ENCODE results near the gene ANKMY1.

ANKMY1 gene

GRCh38 chr2:240443891-240444301 lies 113.9 kb downstream of the ANKMY1 start (continued):
- TF ChIP-seq POU6F1 (CRISPR knock-in tag; IDR thresholded peaks at IDR 0.05; ENCODE audit: borderline replicate concordance, low read depth) (no peak), CSRNP3 (CRISPR knock-in tag; IDR thresholded peaks at IDR 0.05) (no peak), ZFP30 (CRISPR knock-in tag; IDR thresholded peaks at IDR 0.05) (no peak), OSR1 (CRISPR knock-in tag; IDR thresholded peaks at IDR 0.05) (no peak), BACH2 (CRISPR knock-in tag; IDR thresholded peaks at IDR 0.05; ENCODE audit: borderline replicate concordance) (no peak), CSDC2 (CRISPR knock-in tag; IDR thresholded peaks at IDR 0.05) (no peak)

GRCh38 chr2:240442891-240443715 lies 114.7 kb downstream of the ANKMY1 start:
- TF ChIP-seq TOX (CRISPR knock-in tag; IDR thresholded peaks at IDR 0.05; ENCODE audit: borderline replicate concordance) (no peak), CREB5 (CRISPR knock-in tag; IDR thresholded peaks at IDR 0.05; ENCODE audit: low read depth) (no peak), ESRRG (CRISPR knock-in tag; IDR thresholded peaks at IDR 0.05) (no peak), CSRNP3 (CRISPR knock-in tag; IDR thresholded peaks at IDR 0.05) (no peak), PPARA (CRISPR knock-in tag; IDR thresholded peaks at IDR 0.05; ENCODE audit: borderline replicate concordance) (no peak), OSR1 (CRISPR knock-in tag; IDR thresholded peaks at IDR 0.05) (no peak), TSHZ2 (CRISPR knock-in tag; IDR thresholded peaks at IDR 0.05) (no peak), ZNF8 (CRISPR knock-in tag; IDR thresholded peaks at IDR 0.05) (no peak), BACH2 (CRISPR knock-in tag; IDR thresholded peaks at IDR 0.05; ENCODE audit: borderline replicate concordance) (no peak), ZFP30 (CRISPR knock-in tag; IDR thresholded peaks at IDR 0.05) (no peak), ARNTL (CRISPR knock-in tag; IDR thresholded peaks at IDR 0.05; ENCODE audit: borderline replicate concordance, low read depth) (no peak), ZNF565 (CRISPR knock-in tag; conservative IDR thresholded peaks at IDR 0.05; ENCODE audit: low read depth) (no peak), RARB (CRISPR knock-in tag; IDR thresholded peaks at IDR 0.05) (no peak), ZNF70 (CRISPR knock-in tag; IDR thresholded peaks at IDR 0.05) (no peak), GLIS3 (CRISPR knock-in tag; IDR thresholded peaks at IDR 0.05) (no peak), SNAI2 (CRISPR knock-in tag; IDR thresholded peaks at IDR 0.05) (no peak), ISL1 (CRISPR knock-in tag; IDR thresholded peaks at IDR 0.05) (no peak), ZC3H10 (CRISPR knock-in tag; IDR thresholded peaks at IDR 0.05) (no peak), TCF4 (CRISPR knock-in tag; IDR thresholded peaks at IDR 0.05; ENCODE audit: borderline replicate concordance) (no peak), POU6F1 (CRISPR knock-in tag; IDR thresholded peaks at IDR 0.05; ENCODE audit: borderline replicate concordance, low read depth) (no peak)
- no peak for ATAC-seq
